Measurements from ENCODE around the gene C14orf180.

GRCh38 chr14:104639471-104639870 is 59.9 kb downstream of the C14orf180 start:
- TF ChIP-seq CTCF (conservative IDR thresholded peaks at IDR 0.05) (no peak), ZFX (IDR thresholded peaks at IDR 0.05) (no peak)
